ENCODE results near the gene DNAH8. TPM values are rescaled to one million over a fixed set of nuclear protein-coding genes. Genes with fewer than 3 reads are reported as not detected.

DNAH8 gene
- total RNA-seq, 1 experiment from 2014 or later: not detected

DNA sequence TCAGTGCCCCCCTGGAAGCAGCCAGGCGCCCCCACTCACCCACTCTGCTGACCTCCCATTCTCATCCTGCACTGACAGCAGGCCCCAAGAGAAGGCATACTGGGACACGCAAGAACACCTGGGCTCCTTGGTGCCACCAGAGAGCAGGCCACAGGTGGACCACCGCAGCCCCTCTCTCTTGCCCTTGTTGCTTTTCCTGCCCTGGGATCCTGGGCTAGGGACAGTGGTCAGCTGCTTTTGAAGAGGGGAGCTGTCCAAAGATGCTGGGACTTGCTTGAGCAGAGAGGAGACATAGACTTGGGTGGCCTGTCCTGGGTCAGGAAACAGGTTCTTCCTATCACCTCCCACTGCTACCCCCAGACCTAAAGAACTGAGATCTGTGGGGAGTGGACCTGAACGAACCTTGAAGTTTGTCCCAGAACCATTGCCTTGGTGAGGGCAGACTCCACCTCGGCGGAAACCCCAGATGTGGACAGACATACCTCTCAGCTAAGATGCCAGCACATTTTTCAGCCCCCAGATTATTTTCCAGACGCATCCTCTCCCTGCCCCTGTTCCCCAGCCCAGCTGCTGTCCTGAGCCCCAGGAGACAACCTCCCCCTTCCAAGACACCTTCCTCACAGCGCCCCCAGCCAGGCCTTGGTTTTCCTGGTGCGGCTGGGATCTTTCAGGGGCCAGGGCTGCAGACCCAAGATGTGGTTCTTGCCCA is 334.6 kb downstream of the DNAH8 start:
- Histone ChIP-seq H3K27me3 (ENCODE audit: control insufficient read depth, insufficient read depth, low read length) (peaks cover 9% of the 10 kb centered on the region), H3K36me3 (ENCODE audit: control insufficient read depth, insufficient read depth, low read length) (no peaks in the 10 kb centered on the region), H3K4me3 (ENCODE audit: low read depth in 2 of 2, low read length in 2 of 2) (no peak overlapping the region), H3K27ac (ENCODE audit: low read length) (no peak overlapping the region), H3K9me3 (ENCODE audit: control insufficient read depth, insufficient read depth, low read depth, low read length) (no peaks in the 10 kb centered on the region), H3K4me1 (ENCODE audit: control insufficient read depth, insufficient read depth, low read length) (no peaks in the 10 kb centered on the region; the same call in 1 of the 2 replicates)
- POLR2A ChIA-PET: no interaction called here
- no peak for TF ChIP-seq TCF7L2 (IDR thresholded peaks at IDR 0.05; ENCODE audit: low read depth, low read length)
- TF ChIP-seq, protein P1, sequence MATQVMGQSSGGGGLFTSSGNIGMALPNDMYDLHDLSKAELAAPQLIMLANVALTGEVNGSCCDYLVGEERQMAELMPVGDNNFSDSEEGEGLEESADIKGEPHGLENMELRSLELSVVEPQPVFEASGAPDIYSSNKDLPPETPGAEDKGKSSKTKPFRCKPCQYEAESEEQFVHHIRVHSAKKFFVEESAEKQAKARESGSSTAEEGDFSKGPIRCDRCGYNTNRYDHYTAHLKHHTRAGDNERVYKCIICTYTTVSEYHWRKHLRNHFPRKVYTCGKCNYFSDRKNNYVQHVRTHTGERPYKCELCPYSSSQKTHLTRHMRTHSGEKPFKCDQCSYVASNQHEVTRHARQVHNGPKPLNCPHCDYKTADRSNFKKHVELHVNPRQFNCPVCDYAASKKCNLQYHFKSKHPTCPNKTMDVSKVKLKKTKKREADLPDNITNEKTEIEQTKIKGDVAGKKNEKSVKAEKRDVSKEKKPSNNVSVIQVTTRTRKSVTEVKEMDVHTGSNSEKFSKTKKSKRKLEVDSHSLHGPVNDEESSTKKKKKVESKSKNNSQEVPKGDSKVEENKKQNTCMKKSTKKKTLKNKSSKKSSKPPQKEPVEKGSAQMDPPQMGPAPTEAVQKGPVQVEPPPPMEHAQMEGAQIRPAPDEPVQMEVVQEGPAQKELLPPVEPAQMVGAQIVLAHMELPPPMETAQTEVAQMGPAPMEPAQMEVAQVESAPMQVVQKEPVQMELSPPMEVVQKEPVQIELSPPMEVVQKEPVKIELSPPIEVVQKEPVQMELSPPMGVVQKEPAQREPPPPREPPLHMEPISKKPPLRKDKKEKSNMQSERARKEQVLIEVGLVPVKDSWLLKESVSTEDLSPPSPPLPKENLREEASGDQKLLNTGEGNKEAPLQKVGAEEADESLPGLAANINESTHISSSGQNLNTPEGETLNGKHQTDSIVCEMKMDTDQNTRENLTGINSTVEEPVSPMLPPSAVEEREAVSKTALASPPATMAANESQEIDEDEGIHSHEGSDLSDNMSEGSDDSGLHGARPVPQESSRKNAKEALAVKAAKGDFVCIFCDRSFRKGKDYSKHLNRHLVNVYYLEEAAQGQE (IDR thresholded peaks at IDR 0.05; ENCODE audit: insufficient read depth in 1 of 2, low read depth in 2 of 2, low read length in 1 of 2): peak; percentile 45 to 64; a peak in 1 of 4 replicates
- in situ Hi-C loops (cut with HindIII; ENCODE audit: low pct_unique_long_range_greater_than_20kb, low sequenced_read_pairs): no loop called here
- CTCF ChIA-PET: no interaction called here
- intact Hi-C loops (cut with micrococcal nuclease; ENCODE audit: unreplicated experiment): no loop called here
- no peak for DNase-seq (ENCODE audit: low read depth, low spot score)
- no TSS peak for BruUV-seq (replicated peaks)
- ATAC-seq: no peak

DNA sequence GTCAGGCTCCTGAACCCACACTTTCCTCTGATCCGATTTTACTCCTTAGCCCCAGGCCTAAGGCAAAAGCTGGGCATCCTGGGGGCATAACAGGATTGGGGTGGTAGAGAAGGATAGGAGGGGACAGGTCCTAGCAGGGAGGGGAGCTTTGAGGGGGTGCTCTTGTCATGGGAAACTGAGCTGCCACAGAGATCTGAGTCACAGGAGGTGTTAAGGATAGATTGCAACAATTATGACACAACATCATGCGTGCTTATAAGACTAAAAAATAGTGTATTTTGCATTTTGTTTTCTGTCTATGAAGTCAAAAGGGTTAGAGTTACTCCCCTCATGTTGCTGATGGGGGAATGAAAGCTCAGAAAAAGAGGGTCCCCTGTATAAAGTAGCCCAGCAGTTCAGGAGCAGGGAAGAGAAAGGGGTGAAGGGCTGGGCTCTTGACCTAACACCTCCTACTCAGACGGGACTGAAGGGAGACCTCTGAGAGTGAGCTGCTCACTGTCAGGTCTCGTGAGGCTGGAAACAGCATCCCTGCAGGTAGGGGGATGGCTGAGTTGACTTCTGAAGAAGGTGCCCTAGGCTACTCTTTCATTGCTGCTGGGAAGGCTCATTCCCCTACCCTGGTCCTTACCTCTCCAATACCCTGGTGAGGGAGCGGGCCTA is 335.5 kb downstream of the DNAH8 start:
- no peaks in the 10 kb centered on the region for H3K36me3 ChIP-seq (ENCODE audit: control insufficient read depth, insufficient read depth, low read length)
- H3K4me1 ChIP-seq (ENCODE audit: control insufficient read depth, insufficient read depth, low read length): no peaks in the 10 kb centered on the region; the same call in 1 of the 2 replicates
- no TSS peak for BruUV-seq (replicated peaks)
- TF ChIP-seq, protein P2, sequence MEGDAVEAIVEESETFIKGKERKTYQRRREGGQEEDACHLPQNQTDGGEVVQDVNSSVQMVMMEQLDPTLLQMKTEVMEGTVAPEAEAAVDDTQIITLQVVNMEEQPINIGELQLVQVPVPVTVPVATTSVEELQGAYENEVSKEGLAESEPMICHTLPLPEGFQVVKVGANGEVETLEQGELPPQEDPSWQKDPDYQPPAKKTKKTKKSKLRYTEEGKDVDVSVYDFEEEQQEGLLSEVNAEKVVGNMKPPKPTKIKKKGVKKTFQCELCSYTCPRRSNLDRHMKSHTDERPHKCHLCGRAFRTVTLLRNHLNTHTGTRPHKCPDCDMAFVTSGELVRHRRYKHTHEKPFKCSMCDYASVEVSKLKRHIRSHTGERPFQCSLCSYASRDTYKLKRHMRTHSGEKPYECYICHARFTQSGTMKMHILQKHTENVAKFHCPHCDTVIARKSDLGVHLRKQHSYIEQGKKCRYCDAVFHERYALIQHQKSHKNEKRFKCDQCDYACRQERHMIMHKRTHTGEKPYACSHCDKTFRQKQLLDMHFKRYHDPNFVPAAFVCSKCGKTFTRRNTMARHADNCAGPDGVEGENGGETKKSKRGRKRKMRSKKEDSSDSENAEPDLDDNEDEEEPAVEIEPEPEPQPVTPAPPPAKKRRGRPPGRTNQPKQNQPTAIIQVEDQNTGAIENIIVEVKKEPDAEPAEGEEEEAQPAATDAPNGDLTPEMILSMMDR (IDR thresholded peaks at IDR 0.05): no peak
- no peak for TF ChIP-seq POLR2AphosphoS5 (IDR thresholded peaks at IDR 0.05; ENCODE audit: low read depth, low read length)
- no peak for TF ChIP-seq TCF7L2 (IDR thresholded peaks at IDR 0.05; ENCODE audit: low read depth, low read length)
- TF ChIP-seq, protein P1 (IDR thresholded peaks at IDR 0.05; ENCODE audit: insufficient read depth in 1 of 2, low read depth in 2 of 2, low read length in 1 of 2): no peak
- TF ChIP-seq SIN3A (IDR thresholded peaks at IDR 0.05; ENCODE audit: borderline replicate concordance, insufficient read depth, low read depth, low read length): no peak
- H3K9me3 ChIP-seq (ENCODE audit: control insufficient read depth, insufficient read depth, low read depth, low read length): no peaks in the 10 kb centered on the region
- ChIA-PET CTCF (no interaction called here), POLR2A (no interaction called here)
- H3K27ac ChIP-seq (ENCODE audit: low read length): no peak overlapping the region
- intact Hi-C loops (cut with micrococcal nuclease; ENCODE audit: unreplicated experiment) (no loop called here), in situ Hi-C loops (cut with HindIII; ENCODE audit: low pct_unique_long_range_greater_than_20kb, low sequenced_read_pairs) (no loop called here)
- ATAC-seq: no peak
- DNase-seq (ENCODE audit: low read depth, low spot score): no peak
- H3K4me3 ChIP-seq (ENCODE audit: low read depth in 2 of 2, low read length in 2 of 2): no peak overlapping the region
- H3K27me3 ChIP-seq (ENCODE audit: control insufficient read depth, insufficient read depth, low read length): peaks cover 9% of the 10 kb centered on the region

All from Panc1 (cell line).